SK-N-MC (cell line): ENCODE data around the gene SORBS1.

ENCODE experiments used
- DNase-seq: peaks from one replicate; pipeline ENCODE4 v3.0.0-alpha.2; 2011; ENCODE audit warnings: low read depth, low spot score
- H3K27ac ChIP-seq: fragments of 200-600 bp; sonication (generic); 2 replicates; pipeline ENCODE4 v1.5.1; 2016; ENCODE audit warnings: mixed run types
- H3K36me3 ChIP-seq: fragments of 200-600 bp; sonication (generic); 2 replicates; pipeline ENCODE4 v1.6.1; 2017; ENCODE audit warnings: antibody characterized with exemption, low read length, mixed read lengths; ENCODE audit not compliant: insufficient read depth
- H3K4me3 ChIP-seq: fragments of 200-600 bp; sonication (generic); 2 replicates; pipeline ENCODE4 v1.5.1; 2016
- H3K9ac ChIP-seq: fragments of 200-600 bp; sonication (generic); 2 replicates; pipeline ENCODE4 v1.8.0; 2017; ENCODE audit warnings: mixed run types, mixed read lengths; ENCODE audit not compliant: insufficient read length
- H3K9me3 ChIP-seq: fragments of 200-600 bp; sonication (generic); 2 replicates; pipeline ENCODE4 v1.6.1; 2017; ENCODE audit warnings: low read depth, mild to moderate bottlenecking, antibody characterized with exemption, low read length, moderate library complexity, mixed read lengths
- EZH2 ChIP-seq: fragments of 200-600 bp; sonication (generic); IDR thresholded peaks from one replicate; pipeline ENCODE4 v1.6.1; 2017; ENCODE audit warnings: antibody characterized with exemption
- FOXP2 ChIP-seq: optimal IDR thresholded peaks from 2 replicates; pipeline ENCODE3; 2011; ENCODE audit warnings: mild to moderate bottlenecking, moderate library complexity; ENCODE audit not compliant: insufficient read depth; ENCODE audit errors: extremely low read length, control extremely low read depth
- POLR2AphosphoS5 ChIP-seq: IDR thresholded peaks from 2 replicates; pipeline ENCODE4 v1.6.1; 2012; ENCODE audit warnings: mild to moderate bottlenecking, low read depth, low read length, borderline replicate concordance

The SORBS1 gene

GRCh38 chr10:95373660-95374059, 187.5 kb downstream of the SORBS1 start:
- no peak overlapping the region for H3K27ac ChIP-seq
- no peak overlapping the region for H3K4me3 ChIP-seq
- DNase-seq: no peak
- TF ChIP-seq EZH2: no peak
- no peak for TF ChIP-seq POLR2AphosphoS5
- TF ChIP-seq FOXP2: no peak
- no peak overlapping the region for H3K9ac ChIP-seq
- H3K36me3 ChIP-seq: no peaks in the 10 kb centered on the region
- no peaks in the 10 kb centered on the region for H3K9me3 ChIP-seq

GRCh38 chr10:95364342-95364741, 196.8 kb downstream of the SORBS1 start:
- H3K27ac ChIP-seq: no peak overlapping the region
- H3K9me3 ChIP-seq: no peaks in the 10 kb centered on the region
- no peak for DNase-seq
- H3K4me3 ChIP-seq: no peak overlapping the region
- no peak overlapping the region for H3K9ac ChIP-seq
- TF ChIP-seq POLR2AphosphoS5 (no peak), EZH2 (no peak), FOXP2 (no peak)
- H3K36me3 ChIP-seq: no peaks in the 10 kb centered on the region

GRCh38 chr10:95363303-95363912, 197.8 kb downstream of the SORBS1 start:
- no peak for DNase-seq
- Histone ChIP-seq H3K4me3 (no peak overlapping the region), H3K27ac (no peak overlapping the region), H3K36me3 (no peaks in the 10 kb centered on the region), H3K9ac (no peak overlapping the region), H3K9me3 (no peaks in the 10 kb centered on the region)
- TF ChIP-seq POLR2AphosphoS5 (no peak), FOXP2 (no peak), EZH2 (no peak)

- no peak for DNase-seq
- H3K27ac ChIP-seq: no peak overlapping the region
Observed at GRCh38 chr10:95360122-95360714, 201.0 kb downstream of the SORBS1 start.

GRCh38 chr10:95359466-95359865, 201.7 kb downstream of the SORBS1 start:
- DNase-seq: no peak
- Histone ChIP-seq H3K9ac (no peak overlapping the region), H3K36me3 (no peaks in the 10 kb centered on the region), H3K27ac (no peak overlapping the region), H3K4me3 (no peak overlapping the region), H3K9me3 (no peaks in the 10 kb centered on the region)
- TF ChIP-seq POLR2AphosphoS5 (no peak), EZH2 (no peak), FOXP2 (no peak)

More at GRCh38 chr10:95360122-95360714, 201.0 kb downstream of the SORBS1 start:
- H3K9me3 ChIP-seq: no peaks in the 10 kb centered on the region
- no peaks in the 10 kb centered on the region for H3K36me3 ChIP-seq
- no peak overlapping the region for H3K4me3 ChIP-seq
- no peak for TF ChIP-seq EZH2
- TF ChIP-seq POLR2AphosphoS5: no peak
- TF ChIP-seq FOXP2: no peak
- no peak overlapping the region for H3K9ac ChIP-seq

GRCh38 chr10:95356190-95356955, 204.8 kb downstream of the SORBS1 start:
- TF ChIP-seq FOXP2 (no peak), POLR2AphosphoS5 (no peak), EZH2 (no peak)
- Histone ChIP-seq H3K36me3 (no peaks in the 10 kb centered on the region), H3K27ac (no peak overlapping the region)

GRCh38 chr10:95355301-95355700, 205.9 kb downstream of the SORBS1 start:
- Histone ChIP-seq H3K36me3 (no peaks in the 10 kb centered on the region), H3K9ac (no peak overlapping the region), H3K27ac (no peak overlapping the region), H3K9me3 (no peaks in the 10 kb centered on the region), H3K4me3 (no peak overlapping the region)
- TF ChIP-seq FOXP2 (no peak), EZH2 (no peak)
- no peak for DNase-seq

More at GRCh38 chr10:95356190-95356955, 204.8 kb downstream of the SORBS1 start:
- Histone ChIP-seq H3K4me3 (no peak overlapping the region), H3K9ac (no peak overlapping the region), H3K9me3 (no peaks in the 10 kb centered on the region)
- no peak for DNase-seq

- Histone ChIP-seq H3K9me3 (no peaks in the 10 kb centered on the region), H3K27ac (no peak overlapping the region), H3K9ac (no peak overlapping the region), H3K4me3 (no peak overlapping the region), H3K36me3 (no peaks in the 10 kb centered on the region)
- TF ChIP-seq FOXP2 (no peak), POLR2AphosphoS5 (no peak), EZH2 (no peak)
- DNase-seq: no peak
Observed at GRCh38 chr10:95354110-95354509, 207.1 kb downstream of the SORBS1 start.

GRCh38 chr10:95353123-95353522, 208.0 kb downstream of the SORBS1 start:
- no peak overlapping the region for H3K27ac ChIP-seq
- no peak for TF ChIP-seq POLR2AphosphoS5
- no peak for TF ChIP-seq FOXP2
- no peak for TF ChIP-seq EZH2

More at GRCh38 chr10:95353123-95353522, 208.0 kb downstream of the SORBS1 start:
- Histone ChIP-seq H3K9me3 (no peaks in the 10 kb centered on the region), H3K36me3 (no peaks in the 10 kb centered on the region), H3K9ac (no peak overlapping the region), H3K4me3 (no peak overlapping the region)
- DNase-seq: no peak
